K562 (cell line): Measurements from ENCODE around the gene PRKG1. TPM values are rescaled to one million over a fixed set of nuclear protein-coding genes. Genes with fewer than 3 reads are reported as not detected.

ENCODE experiments used
- ATAC-seq: fragments of 200-7000 bp; cut with Tn5 transposase; 3 replicates; pipeline ENCODE4 v1.9.1; 2020; ENCODE audit warnings: moderate library complexity
- BruUV-seq: library from RNA; stranded (reverse); fragments of 400-500 nt; replicated peaks from 2 replicates; lab custom pipeline; 2021; lab: Mats Ljungman, UMichigan
- CTCF ChIA-PET: fragments of 300-600 bp; formaldehyde crosslinking; extraction: SDS; loops from one replicate; lab custom pipeline; 2021; ENCODE audit warnings: low intra/inter-chr PET ratio; lab: Yijun Ruan, JAX
- POLR2A ChIA-PET: fragments of 300-600, 350-650 bp; sonication (Branson Sonifier 250); formaldehyde crosslinking; extraction: SDS; loops from one replicate; lab custom pipeline; 2021; ENCODE audit warnings: antibody characterized with exemption, inconsistent platforms; lab: Yijun Ruan, JAX
- DNase-seq, 4 experiments: peaks; one replicate each; pipeline versions ENCODE4 v3.0.0 to v3.0.0-alpha.2; 2011 to 2018; ENCODE audit warnings: low spot score in 3 of 4, mixed read lengths in 3 of 4; ENCODE audit errors: extremely low read depth in 1 of 4
- FAIRE-seq: peaks from 2 replicates; lab custom pipeline; 2011; peaks lifted over from hg19 to GRCh38; lab: Jason Lieb, UNC
- H2AFZ ChIP-seq: 2 replicates; pipeline ENCODE4 v1.6.0; 2011; ENCODE audit warnings: low read depth, low read length, control low read depth, inconsistent platforms
- H3K27ac ChIP-seq: fragments of 200-600 bp; 3 replicates; pipeline ENCODE4 v1.8.0; 2011; ENCODE audit warnings: low read depth, mild to moderate bottlenecking, control low read depth, inconsistent platforms, low read length, moderate library complexity, mixed read lengths; ENCODE audit errors: extremely low read depth
- H3K27me3 ChIP-seq, 2 experiments: fragments of 300-600 bp in 1 of 2; 2 replicates in 1 of 2; 3 replicates in 1 of 2; pipeline versions ENCODE4 v1.6.0 to v1.8.0; 2011; ENCODE audit warnings: inconsistent platforms in 2 of 2, low read length in 2 of 2, mild to moderate bottlenecking in 1 of 2, mixed read lengths in 1 of 2, moderate library complexity in 1 of 2; ENCODE audit not compliant: control insufficient read depth in 2 of 2, insufficient read depth in 2 of 2
- H3K36me3 ChIP-seq: fragments of 300-600 bp; 3 replicates; pipeline ENCODE4 v1.8.0; 2011; ENCODE audit warnings: mild to moderate bottlenecking, low read length, inconsistent platforms; ENCODE audit not compliant: control insufficient read depth, insufficient read depth
- H3K4me1 ChIP-seq, 2 experiments: fragments of 200-600 bp in 1 of 2; replicated peaks in 1 of 2; 2 replicates in 1 of 2; 3 replicates in 1 of 2; pipeline versions ENCODE4 v1.5.1 to v1.8.0; 2011; ENCODE audit warnings: inconsistent platforms in 2 of 2, low read length in 2 of 2, mild to moderate bottlenecking in 1 of 2, mixed read lengths in 1 of 2, moderate library complexity in 1 of 2; ENCODE audit not compliant: control insufficient read depth in 2 of 2, insufficient read depth in 2 of 2
- H3K4me2 ChIP-seq: 2 replicates; pipeline ENCODE4 v1.6.1; 2011; ENCODE audit warnings: low read length, control low read depth, inconsistent platforms, mixed read lengths; ENCODE audit not compliant: insufficient read depth
- H3K4me3 ChIP-seq: fragments of 200-600 bp; sonication (generic), shearing (Covaris generic); 2 replicates; pipeline ENCODE4 v1.5.1; 2016; ENCODE audit warnings: control low read depth, inconsistent platforms
- H3K79me2 ChIP-seq: fragments of 200-600 bp; 3 replicates; pipeline ENCODE4 v1.8.0; 2011; ENCODE audit warnings: low read length, inconsistent platforms; ENCODE audit not compliant: control insufficient read depth, insufficient read depth
- H3K9ac ChIP-seq, 2 experiments: 2 replicates each; pipeline versions ENCODE4 v1.6.0 to v1.6.1; 2011; ENCODE audit warnings: low read depth in 2 of 2, low read length in 2 of 2, control low read depth in 1 of 2, inconsistent platforms in 1 of 2, mild to moderate bottlenecking in 1 of 2, mixed read lengths in 1 of 2; ENCODE audit not compliant: insufficient read depth in 1 of 2
- H3K9me1 ChIP-seq: one replicate; pipeline ENCODE4 v1.6.0; 2011; ENCODE audit warnings: inconsistent platforms, mild to moderate bottlenecking, low read length, moderate library complexity; ENCODE audit not compliant: control insufficient read depth, insufficient read depth
- H3K9me3 ChIP-seq: replicated peaks from 2 replicates; pipeline ENCODE4 v1.5.1; 2011; ENCODE audit warnings: low read depth, low read length, inconsistent platforms; ENCODE audit not compliant: control insufficient read depth, insufficient read depth
- H4K20me1 ChIP-seq: replicated peaks from 2 replicates; pipeline ENCODE4 v1.6.1; 2011; ENCODE audit warnings: low read length, inconsistent platforms, mixed read lengths; ENCODE audit not compliant: control insufficient read depth, insufficient read depth
- IRF2 ChIP-seq: sonication (generic); formaldehyde crosslinking; IDR thresholded peaks from 2 replicates; pipeline ENCODE4 v1.8.1; 2022; ENCODE audit warnings: mild to moderate bottlenecking, missing genetic modification reagents
- TFE3 ChIP-seq: fragments of 450-650 bp; formaldehyde crosslinking; IDR thresholded peaks from 2 replicates; pipeline ENCODE4 v1.4.0; 2020; ENCODE audit warnings: mild to moderate bottlenecking, mixed read lengths
- ZNF668 ChIP-seq: fragments of 250-450 bp; sonication (Bioruptor Pico); IDR thresholded peaks from 2 replicates; pipeline ENCODE4 v1.8.0; 2022; ENCODE audit warnings: mild to moderate bottlenecking, inconsistent platforms
- WGBS: fragments of 100-300 bp; shearing (Covaris generic); methylation state at CpG from one replicate; pipeline ENCODE4 v1.1.6; 2016; ENCODE audit warnings: low coverage, mixed read lengths; ENCODE audit not compliant: insufficient coverage; ENCODE audit errors: missing lambda C conversion rate; 5-methylcytosine and 5-hydroxymethylcytosine counted together
- in situ Hi-C: fragments of 300-500 bp; cut with MboI; formaldehyde crosslinking; loops from 4 replicates; pipeline ENCODE4 v1.15.0; 2018; ENCODE audit warnings: inconsistent platforms, mixed read lengths
- intact Hi-C: fragments of 100-400 bp; cut with micrococcal nuclease; formaldehyde crosslinking; loops from 2 replicates; pipeline ENCODE4 v1.14.2; 2022
- polyA plus RNA-seq, 8 experiments: library from polyadenylated mRNA; depleted of rRNA in 4 of 8; stranded (reverse) in 5 of 8; unstranded in 3 of 8; fragments of >200 nt; fragmentation: Nextera tagmentation in 2 of 8; fragmentation: Illumina TruSeq in 1 of 8; extraction: Ambion mirVana in 2 of 8; extraction: Trizol in 1 of 8; gene quantifications; 2 replicates each; pipeline versions ENCODE4 v1.2.1 to v1.2.3, GENCODE V29; 2011 to 2014; ENCODE audit warnings: inconsistent platforms in 1 of 8, missing spikeins in 1 of 8
- total RNA-seq, 7 experiments: library from RNA; depleted of rRNA in 6 of 7; stranded (reverse); fragments of >200 nt in 6 of 7; fragmentation: Illumina TruSeq in 2 of 7; extraction: Trizol in 2 of 7; gene quantifications; 2 replicates each; pipeline versions ENCODE4 v1.2.1 to v1.2.3, GENCODE V29; 2011 to 2021; ENCODE audit warnings: low replicate concordance in 1 of 7
- TF ChIP-seq, protein P1 (sequence below): fragments of 250-450 bp; sonication (Bioruptor Pico); IDR thresholded peaks from 2 replicates; pipeline ENCODE4 v1.5.0; 2021; ENCODE audit warnings: mild to moderate bottlenecking, borderline replicate concordance
- TF ChIP-seq, protein P2 (sequence below), 2 experiments: fragments of 450-650 bp in 1 of 2; IDR thresholded peaks; 2 replicates each; pipeline ENCODE4 v1.6.1; 2011 to 2017; ENCODE audit warnings: low read depth in 2 of 2, antibody characterized with exemption in 1 of 2, borderline replicate concordance in 1 of 2, low read length in 1 of 2, mild to moderate bottlenecking in 1 of 2, mixed read lengths in 1 of 2; ENCODE audit not compliant: control insufficient read depth in 1 of 2
- TF ChIP-seq, protein P3 (sequence below): fragments of 250-450 bp; sonication (Bioruptor Pico); IDR thresholded peaks from 2 replicates; pipeline ENCODE4 v1.5.0; 2021

PRKG1 gene
- total and polyA plus RNA-seq, 9 of the 15 experiments (the other 6 are each of a cell fraction or from before 2014, with no cell fraction given): 0.22 TPM; not detected in 8

- no peaks in the 10 kb centered on the region for H3K4me1 ChIP-seq
- FAIRE-seq (no peak), DNase-seq (peak in 1 of 4 experiments; percentile 7), ATAC-seq (no peak)
- POLR2A ChIA-PET: no interaction called here
- H3K9me3 ChIP-seq: no peaks in the 10 kb centered on the region
- H3K4me3 ChIP-seq: no peak overlapping the region
- BruUV-seq: no TSS peak
- no peak overlapping the region for H3K9ac ChIP-seq
- in situ Hi-C loops: no loop called here
- H3K27ac ChIP-seq: no peak overlapping the region
- H2AFZ ChIP-seq: no peak overlapping the region
- intact Hi-C loops: no loop called here
- WGBS: 0% methylated on average over 2 of the region's 2 CpGs
- H3K27me3 ChIP-seq: no peaks in the 10 kb centered on the region
- no peaks in the 10 kb centered on the region for H3K79me2 ChIP-seq
- H3K4me2 ChIP-seq: no peak overlapping the region
- CTCF ChIA-PET: interaction anchor here (0.6 kb wide), 1 partner anchor 1152 kb away, joined by 4 read pairs; no protein-coding TSS in a partner anchor
- no peaks in the 10 kb centered on the region for H3K9me1 ChIP-seq
- no peaks in the 10 kb centered on the region for H3K36me3 ChIP-seq
- H4K20me1 ChIP-seq: no peaks in the 10 kb centered on the region
- TF ChIP-seq IRF2 (CRISPR knock-in tag) (no peak), ZNF668 (CRISPR knock-in tag) (no peak), TFE3 (peak; percentile 11; the same call in 1 of the 2 replicates)
- TF ChIP-seq, protein P1, sequence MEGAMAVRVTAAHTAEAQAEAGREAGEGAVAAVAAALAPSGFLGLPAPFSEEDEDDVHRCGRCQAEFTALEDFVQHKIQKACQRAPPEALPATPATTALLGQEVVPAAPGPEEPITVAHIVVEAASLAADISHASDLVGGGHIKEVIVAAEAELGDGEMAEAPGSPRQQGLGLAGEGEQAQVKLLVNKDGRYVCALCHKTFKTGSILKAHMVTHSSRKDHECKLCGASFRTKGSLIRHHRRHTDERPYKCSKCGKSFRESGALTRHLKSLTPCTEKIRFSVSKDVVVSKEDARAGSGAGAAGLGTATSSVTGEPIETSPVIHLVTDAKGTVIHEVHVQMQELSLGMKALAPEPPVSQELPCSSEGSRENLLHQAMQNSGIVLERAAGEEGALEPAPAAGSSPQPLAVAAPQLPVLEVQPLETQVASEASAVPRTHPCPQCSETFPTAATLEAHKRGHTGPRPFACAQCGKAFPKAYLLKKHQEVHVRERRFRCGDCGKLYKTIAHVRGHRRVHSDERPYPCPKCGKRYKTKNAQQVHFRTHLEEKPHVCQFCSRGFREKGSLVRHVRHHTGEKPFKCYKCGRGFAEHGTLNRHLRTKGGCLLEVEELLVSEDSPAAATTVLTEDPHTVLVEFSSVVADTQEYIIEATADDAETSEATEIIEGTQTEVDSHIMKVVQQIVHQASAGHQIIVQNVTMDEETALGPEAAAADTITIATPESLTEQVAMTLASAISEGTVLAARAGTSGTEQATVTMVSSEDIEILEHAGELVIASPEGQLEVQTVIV (CRISPR knock-in tag): no peak
- TF ChIP-seq, protein P2, sequence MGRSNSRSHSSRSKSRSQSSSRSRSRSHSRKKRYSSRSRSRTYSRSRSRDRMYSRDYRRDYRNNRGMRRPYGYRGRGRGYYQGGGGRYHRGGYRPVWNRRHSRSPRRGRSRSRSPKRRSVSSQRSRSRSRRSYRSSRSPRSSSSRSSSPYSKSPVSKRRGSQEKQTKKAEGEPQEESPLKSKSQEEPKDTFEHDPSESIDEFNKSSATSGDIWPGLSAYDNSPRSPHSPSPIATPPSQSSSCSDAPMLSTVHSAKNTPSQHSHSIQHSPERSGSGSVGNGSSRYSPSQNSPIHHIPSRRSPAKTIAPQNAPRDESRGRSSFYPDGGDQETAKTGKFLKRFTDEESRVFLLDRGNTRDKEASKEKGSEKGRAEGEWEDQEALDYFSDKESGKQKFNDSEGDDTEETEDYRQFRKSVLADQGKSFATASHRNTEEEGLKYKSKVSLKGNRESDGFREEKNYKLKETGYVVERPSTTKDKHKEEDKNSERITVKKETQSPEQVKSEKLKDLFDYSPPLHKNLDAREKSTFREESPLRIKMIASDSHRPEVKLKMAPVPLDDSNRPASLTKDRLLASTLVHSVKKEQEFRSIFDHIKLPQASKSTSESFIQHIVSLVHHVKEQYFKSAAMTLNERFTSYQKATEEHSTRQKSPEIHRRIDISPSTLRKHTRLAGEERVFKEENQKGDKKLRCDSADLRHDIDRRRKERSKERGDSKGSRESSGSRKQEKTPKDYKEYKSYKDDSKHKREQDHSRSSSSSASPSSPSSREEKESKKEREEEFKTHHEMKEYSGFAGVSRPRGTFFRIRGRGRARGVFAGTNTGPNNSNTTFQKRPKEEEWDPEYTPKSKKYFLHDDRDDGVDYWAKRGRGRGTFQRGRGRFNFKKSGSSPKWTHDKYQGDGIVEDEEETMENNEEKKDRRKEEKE (IDR thresholded peaks at IDR 0.05; ENCODE audit: borderline replicate concordance in 1 of 2, control insufficient read depth in 1 of 2, low read depth in 2 of 2, low read length in 1 of 2): no peak
- TF ChIP-seq, protein P3, sequence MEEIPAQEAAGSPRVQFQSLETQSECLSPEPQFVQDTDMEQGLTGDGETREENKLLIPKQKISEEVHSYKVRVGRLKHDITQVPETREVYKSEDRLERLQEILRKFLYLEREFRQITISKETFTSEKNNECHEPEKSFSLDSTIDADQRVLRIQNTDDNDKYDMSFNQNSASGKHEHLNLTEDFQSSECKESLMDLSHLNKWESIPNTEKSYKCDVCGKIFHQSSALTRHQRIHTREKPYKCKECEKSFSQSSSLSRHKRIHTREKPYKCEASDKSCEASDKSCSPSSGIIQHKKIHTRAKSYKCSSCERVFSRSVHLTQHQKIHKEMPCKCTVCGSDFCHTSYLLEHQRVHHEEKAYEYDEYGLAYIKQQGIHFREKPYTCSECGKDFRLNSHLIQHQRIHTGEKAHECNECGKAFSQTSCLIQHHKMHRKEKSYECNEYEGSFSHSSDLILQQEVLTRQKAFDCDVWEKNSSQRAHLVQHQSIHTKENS (CRISPR knock-in tag): no peak
These were observed 10.4 kb upstream of the PRKG1 start for GRCh38 chr10:51063659-51064535.
